Measurements from ENCODE around the gene S100A14. TPM values are rescaled to one million over a fixed set of nuclear protein-coding genes. Genes with fewer than 3 reads are reported as not detected.
"Not testable (repeated sequence)": the region's sequence is repeated elsewhere in the genome, so short reads cannot be mapped to it uniquely, and the experiment has no call there.

The S100A14 gene
- total RNA-seq, 1 experiment from 2014 or later: not detected

DNA sequence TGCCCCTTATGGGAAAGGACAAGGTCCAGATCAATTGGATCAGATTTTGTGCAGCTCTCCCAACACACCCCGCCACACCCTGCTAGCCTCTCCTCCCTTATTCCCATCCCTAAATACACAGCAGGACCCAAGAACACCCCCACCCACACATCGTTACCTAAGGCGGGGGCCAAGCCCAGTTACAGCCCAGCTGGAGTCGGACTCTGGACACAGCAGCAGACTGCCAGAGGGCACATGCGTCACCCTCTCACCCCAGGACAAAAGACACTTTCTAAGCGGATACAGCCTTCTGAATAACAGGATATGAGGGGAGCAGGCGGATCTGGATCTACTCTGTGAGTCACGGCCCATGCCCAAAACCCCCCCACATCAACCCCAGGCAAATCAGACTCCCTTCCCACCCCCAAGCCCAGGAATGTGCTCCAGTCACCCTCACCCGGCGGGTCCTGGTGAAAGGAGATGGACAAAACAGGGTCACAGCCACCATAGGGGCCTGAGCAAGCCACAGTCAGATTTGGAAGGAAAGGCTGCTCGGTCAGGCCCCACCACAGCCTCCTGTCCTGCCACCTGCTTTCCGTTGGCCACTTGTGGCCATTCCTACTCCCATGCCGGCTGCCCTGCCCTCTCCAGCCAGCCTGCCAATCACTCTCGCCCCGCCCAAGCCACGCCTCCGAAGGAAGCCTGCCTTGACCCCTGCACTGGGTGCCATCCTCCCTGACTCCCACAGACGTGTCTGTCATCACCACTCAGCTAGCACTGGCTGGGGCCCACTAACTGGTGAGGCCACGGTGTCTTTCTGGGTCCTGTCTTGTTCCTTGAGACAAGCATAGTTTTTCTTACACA is 7.2 kb downstream of the S100A14 start:
- peak; percentile 96 for DNase-seq (ENCODE audit: low read depth, low spot score)
- in situ Hi-C loops (cut with HindIII; ENCODE audit: low pct_unique_long_range_greater_than_20kb, low sequenced_read_pairs): no loop called here

DNA sequence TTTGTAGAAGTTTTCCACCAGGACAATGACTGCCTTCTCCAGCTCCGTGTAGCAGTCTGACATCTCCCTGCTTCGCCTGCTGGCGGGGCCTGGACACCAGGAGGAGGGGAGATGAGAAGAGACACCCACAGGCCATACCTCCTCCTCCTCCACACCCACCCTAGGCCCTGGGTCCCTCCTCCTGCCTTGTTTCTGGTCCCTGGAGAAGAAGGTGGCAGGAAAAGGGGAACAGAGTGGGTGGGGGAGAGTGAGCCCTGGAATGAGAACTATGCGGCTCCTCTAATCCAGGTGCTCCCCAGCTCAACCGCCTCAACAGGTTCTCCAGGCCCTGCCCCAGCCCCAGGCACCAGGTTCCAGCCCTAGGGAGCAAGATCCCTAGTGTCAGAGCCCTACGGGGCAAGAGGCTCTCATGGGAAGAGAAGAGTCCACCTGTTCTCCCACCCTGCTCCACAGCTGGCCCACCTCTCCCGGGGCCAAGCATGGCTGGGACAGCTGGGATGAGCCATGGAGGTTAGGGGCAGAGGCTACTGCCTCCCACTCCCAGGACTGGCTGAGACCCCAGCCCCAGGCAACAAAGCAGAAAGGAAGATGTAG is 7.9 kb downstream of the S100A14 start:
- in situ Hi-C loops (cut with HindIII; ENCODE audit: low pct_unique_long_range_greater_than_20kb, low sequenced_read_pairs): no loop called here

DNA sequence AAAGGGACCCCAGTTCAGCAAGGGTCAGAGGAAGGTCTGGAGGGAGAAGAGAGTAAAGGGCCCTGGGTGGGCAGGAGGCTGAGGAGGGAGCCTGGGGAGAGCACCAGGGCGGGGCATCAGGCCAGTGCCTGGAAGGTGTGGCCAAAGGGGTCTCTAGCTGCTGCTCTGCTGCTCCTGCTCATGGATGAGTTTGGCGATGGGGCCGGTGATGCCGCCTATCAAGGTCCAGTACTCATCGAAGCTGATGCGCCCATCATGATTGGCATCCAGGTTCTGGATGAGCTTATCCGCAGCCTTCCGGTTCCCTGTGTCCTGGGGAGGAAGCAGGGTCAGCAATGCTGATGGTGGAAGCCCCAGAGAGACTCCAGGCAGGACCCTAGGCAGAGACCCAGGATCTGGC is 8.7 kb downstream of the S100A14 start:
- in situ Hi-C loops (cut with HindIII; ENCODE audit: low pct_unique_long_range_greater_than_20kb, low sequenced_read_pairs): no loop called here
- DNase-seq (ENCODE audit: low read depth, low spot score): no peak

More for the DNA sequence above, 7.9 kb downstream of the S100A14 start:
- no peak for DNase-seq (ENCODE audit: low read depth, low spot score)

DNA sequence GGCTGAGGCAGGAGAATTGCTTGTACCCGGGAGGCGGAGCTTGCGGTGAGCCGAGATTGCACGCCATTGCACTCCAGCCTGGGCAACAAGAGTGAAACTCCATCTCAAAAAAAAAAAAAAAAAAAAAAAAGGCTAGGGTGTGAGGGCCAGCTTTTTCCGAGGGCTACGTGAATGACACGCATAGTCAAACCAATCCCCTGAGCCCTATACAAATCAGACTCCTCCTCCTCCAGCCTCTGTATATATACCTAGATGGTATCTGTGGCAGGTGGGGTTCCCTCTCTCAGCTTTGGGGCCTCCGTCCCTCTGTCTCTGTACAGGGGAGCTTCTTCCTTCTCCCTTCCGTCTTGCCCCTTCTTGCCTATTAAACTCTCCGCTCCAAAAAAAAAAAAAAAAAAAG is 9.9 kb downstream of the S100A14 start:
- in situ Hi-C loops (cut with HindIII; ENCODE audit: low pct_unique_long_range_greater_than_20kb, low sequenced_read_pairs): no loop called here
- DNase-seq (ENCODE audit: low read depth, low spot score): no peak

DNA sequence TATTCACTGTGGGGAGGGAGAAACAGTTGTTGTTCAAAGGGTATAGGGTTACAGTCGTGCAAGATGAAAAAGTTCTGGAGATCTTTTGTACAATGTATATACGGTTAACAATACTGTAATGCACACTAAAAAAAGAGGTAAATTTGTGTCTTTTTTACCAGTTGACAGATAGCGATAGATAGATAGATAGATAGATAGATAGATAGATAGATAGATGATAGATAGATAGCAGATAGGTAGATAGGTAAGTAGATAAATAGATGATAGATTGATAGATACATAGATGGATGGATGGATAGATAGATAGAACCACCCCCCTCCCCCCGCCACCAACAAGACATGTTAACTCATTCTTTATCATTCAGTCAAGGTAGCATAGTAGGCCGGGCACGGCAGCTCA is 13.4 kb downstream of the S100A14 start:
- no peak for DNase-seq (ENCODE audit: low read depth, low spot score)
- in situ Hi-C loops (cut with HindIII; ENCODE audit: low pct_unique_long_range_greater_than_20kb, low sequenced_read_pairs): no loop called here

DNA sequence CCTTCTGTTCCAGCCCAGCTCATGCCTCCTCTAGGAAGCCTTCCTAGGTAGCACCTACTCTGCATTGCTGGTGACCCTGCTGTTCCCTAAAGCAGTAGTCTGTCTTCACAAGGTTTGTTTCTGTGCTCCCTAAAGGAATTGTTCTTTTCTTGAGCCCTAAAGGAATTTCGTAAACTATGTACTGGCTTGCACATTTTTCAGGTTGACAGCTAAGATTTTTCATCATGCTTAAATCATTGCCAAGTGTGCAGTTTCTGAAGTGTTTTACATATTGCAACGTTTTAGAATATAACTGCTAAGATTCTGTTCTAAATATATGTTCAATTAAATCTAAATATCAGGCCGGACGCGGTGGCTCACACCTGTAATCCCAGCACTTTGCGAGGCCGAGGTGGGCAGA is 16.3 kb downstream of the S100A14 start:
- no peak for DNase-seq (ENCODE audit: low read depth, low spot score)
- in situ Hi-C loops (cut with HindIII; ENCODE audit: low pct_unique_long_range_greater_than_20kb, low sequenced_read_pairs): no loop called here

DNA sequence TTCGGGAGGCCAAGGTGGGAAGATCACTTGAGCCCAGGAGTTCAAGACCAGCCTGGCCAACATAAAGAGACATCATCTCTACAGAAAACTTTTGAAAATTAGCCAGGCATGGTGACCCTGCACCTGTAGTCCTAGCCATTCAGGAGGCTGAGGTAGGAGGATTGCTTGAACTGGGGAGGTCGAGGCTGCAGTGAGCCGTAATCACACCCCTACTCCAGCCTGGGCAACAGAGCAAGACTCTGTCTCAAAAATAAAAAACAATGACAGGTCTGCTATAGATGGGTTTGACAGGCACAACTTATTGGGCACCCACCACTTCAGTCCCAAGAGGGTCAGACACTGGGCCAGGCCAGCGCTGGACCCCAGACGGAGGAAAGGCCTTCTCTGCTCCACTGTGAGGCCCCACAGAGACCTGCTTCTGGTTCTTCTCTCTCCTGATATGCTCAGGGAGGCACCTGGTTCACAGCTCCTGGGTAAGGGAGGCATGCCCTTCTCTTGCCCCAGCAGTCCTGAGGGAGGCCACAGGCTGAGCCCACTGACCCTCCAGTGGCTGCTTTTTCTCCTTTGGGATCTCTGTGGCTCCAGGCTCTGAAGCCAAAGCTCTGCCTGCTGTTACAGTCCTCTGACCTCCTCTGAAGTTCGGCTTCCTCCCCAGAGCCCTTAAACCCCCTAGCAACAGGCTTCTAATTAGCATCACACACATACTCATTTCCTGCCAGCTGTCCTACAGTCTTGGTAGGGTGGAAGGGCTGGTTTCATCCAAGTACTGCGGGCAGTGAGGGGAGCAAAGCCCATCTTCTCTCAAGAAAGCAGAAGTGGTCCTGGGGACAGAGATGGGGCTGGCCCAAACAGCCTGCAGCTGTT is 17.6 kb downstream of the S100A14 start:
- in situ Hi-C loops (cut with HindIII; ENCODE audit: low pct_unique_long_range_greater_than_20kb, low sequenced_read_pairs): no loop called here

DNA sequence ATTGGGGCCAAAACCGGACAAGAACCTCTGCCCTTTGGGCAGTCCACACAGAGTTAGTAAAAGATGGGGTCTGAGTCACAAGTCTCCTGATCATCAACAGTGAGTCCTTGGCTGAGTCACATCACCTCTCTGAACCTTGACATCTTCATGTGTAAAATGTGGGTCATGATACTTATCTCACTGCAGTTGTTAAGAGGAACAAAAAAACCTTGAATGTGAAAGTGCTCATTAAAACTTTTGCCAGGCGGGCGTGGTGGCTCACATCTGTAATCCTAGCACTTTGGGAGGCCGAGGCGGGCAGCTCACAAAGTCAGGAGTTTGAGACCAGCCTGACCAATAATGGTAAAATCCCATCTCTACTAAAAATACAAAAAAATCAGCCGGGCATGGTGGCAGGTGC is 18.9 kb downstream of the S100A14 start:
- in situ Hi-C loops (cut with HindIII; ENCODE audit: low pct_unique_long_range_greater_than_20kb, low sequenced_read_pairs): no loop called here
- no peak for DNase-seq (ENCODE audit: low read depth, low spot score)

More for the DNA sequence above, 17.6 kb downstream of the S100A14 start:
- DNase-seq (ENCODE audit: low read depth, low spot score): no peak

DNA sequence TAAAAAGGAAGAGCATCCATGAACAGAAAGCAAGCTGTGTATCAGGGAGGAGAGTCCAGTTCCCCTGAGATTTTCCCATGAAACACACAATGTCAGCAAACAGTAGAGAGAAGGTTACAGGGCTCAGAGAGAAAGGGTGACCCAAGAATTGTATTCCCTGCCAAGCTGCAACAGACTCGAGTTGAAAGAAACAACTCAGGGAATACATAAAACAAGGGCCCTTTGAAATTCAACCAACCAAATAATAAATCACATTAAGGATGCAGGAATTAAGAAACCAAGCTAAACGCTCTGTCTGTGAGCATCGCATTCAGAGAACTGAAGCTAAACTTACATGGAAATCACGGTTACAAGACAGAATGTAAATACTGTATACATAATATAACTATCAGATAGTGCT is 23.4 kb downstream of the S100A14 start:
- DNase-seq (ENCODE audit: low read depth, low spot score): peak; percentile 61
- in situ Hi-C loops (cut with HindIII; ENCODE audit: low pct_unique_long_range_greater_than_20kb, low sequenced_read_pairs): no loop called here

DNA sequence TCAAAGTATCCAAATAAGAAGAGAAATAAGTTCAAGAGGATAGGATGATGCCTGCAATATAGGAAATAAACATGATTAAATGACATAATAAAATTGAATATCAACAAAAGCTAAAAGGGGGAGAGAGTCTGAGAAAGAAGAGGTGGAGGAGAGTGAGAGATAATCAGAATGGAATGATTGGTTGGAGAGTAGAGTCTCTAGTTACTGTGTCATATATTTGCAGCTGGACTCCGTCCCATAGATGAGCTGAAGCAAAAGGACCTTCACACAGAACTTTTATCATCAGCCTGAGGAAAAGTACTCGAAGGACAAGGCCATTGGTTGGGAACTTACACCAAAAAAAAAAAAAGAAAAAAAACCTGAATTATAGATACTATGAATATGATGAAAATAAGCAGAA is 27.6 kb downstream of the S100A14 start:
- in situ Hi-C loops (cut with HindIII; ENCODE audit: low pct_unique_long_range_greater_than_20kb, low sequenced_read_pairs): no loop called here

DNA sequence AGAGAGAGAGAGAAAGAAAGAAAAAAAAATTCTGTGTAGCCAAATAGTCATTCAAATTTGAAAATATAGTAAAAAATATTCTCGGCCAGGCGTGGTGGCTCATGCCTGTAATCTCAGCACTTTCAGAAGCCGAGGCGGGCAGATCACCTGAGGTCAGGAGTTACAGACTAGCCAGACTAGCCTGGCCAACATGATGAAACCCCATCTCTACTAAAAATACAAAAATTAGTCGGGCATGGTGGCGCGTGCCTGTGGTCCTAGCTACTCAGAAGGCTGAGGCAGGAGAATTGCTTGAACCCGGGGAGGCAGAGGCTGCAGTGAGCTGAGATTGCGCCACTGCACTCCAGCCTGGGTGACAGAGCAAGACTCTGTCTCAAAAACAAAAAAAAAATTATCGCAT is 28.1 kb downstream of the S100A14 start:
- in situ Hi-C loops (cut with HindIII; ENCODE audit: low pct_unique_long_range_greater_than_20kb, low sequenced_read_pairs); DNase-seq (ENCODE audit: low read depth, low spot score): not testable (repeated sequence)

More for the DNA sequence above, 27.6 kb downstream of the S100A14 start:
- DNase-seq (ENCODE audit: low read depth, low spot score): no peak

DNA sequence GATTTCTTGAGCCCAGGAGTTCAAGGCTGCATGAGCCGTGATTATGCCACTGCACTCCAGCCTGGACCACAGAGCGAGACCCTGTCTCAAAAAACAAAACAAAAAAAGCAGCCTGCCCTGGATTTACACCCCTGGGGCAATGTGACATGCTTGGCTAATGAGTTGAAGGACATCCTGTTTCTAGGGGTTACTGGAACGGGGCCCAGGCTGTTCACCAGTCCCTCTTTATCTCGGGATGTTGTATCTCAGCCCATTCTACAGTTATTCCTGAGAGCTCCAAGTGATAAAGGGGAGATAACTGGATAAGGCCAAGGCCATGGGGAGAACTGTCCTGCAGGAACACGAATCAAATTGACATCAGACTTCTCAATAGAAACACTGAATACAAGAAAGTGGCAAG is 28.8 kb downstream of the S100A14 start:
- DNase-seq (ENCODE audit: low read depth, low spot score): no peak
- in situ Hi-C loops (cut with HindIII; ENCODE audit: low pct_unique_long_range_greater_than_20kb, low sequenced_read_pairs): no loop called here

DNA sequence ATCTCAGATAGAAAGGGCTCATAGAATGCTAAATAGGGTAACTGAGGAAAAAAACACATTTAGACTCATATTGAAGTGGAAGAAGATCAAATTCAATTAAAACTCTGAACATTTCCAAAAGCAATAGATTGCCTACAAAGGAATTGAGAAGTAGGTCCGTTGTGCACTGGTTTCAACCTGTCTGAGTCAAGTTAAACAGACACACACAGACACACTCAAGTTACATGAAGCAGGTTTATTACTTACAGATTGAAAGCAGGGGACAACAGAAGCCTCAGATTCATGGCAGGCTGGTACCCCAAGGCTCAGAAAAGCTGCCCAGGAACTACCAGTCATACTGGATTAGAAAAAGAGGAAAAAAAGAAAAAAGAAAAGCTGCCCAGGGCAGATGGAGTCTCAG is 29.8 kb downstream of the S100A14 start:
- in situ Hi-C loops (cut with HindIII; ENCODE audit: low pct_unique_long_range_greater_than_20kb, low sequenced_read_pairs): no loop called here
- DNase-seq (ENCODE audit: low read depth, low spot score): no peak

DNA sequence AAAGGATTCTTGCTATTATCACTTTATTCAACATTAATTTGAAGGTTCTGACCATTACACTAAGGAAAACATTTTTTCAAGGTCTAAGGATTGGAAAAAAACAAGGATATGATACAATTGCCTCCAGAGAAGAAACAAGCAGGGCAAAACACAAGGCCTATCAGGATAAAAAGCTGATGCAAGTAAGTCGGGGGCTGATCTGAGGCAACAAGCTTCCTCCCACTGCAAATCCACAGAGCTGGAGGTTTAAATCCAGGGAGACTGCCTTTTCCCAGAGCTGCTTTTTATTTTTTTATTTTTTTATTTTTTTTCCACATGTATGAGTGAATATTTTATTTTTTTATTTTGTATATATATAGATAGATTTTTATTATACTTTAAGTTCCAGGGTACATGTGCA is 31.1 kb downstream of the S100A14 start:
- DNase-seq (ENCODE audit: low read depth, low spot score): no peak
- in situ Hi-C loops (cut with HindIII; ENCODE audit: low pct_unique_long_range_greater_than_20kb, low sequenced_read_pairs): no loop called here

DNA sequence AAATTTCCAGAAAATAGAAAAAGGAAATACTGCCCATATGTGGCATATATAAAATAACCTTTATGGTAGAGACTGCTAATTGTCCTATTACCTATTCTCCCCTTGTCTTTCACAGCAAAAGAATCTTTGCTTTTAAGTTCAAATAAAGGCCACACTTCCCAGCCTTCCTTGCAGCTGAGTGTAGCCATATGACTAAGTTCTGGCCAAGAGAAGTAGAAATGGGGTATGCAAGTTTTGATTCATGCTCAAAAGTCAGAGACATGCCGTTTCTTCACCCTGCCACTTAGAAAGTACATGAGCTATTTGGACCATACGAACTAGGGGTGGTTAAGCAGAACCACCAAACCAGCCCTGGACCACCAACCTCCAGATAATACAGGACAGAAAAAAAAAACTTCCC is 32.1 kb downstream of the S100A14 start:
- in situ Hi-C loops (cut with HindIII; ENCODE audit: low pct_unique_long_range_greater_than_20kb, low sequenced_read_pairs): no loop called here
- DNase-seq (ENCODE audit: low read depth, low spot score): no peak

DNA sequence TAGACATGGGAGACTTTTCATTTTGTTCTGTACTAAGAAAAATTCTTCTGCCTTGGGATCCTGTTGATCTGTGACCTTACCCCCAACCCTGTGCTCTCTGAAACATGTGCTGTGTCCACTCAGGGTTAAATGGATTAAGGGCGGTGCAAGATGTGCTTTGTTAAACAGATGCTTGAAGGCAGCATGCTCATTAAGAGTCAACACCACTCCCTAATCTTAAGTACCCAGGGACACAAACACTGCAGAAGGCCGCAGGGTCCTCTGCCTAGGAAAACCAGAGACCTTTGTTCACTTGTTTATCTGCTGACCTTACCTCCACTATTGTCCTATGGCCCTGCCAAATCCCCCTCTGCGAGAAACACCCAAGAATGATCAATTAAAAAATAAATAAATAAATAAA is 32.6 kb downstream of the S100A14 start:
- in situ Hi-C loops (cut with HindIII; ENCODE audit: low pct_unique_long_range_greater_than_20kb, low sequenced_read_pairs); DNase-seq (ENCODE audit: low read depth, low spot score): not testable (repeated sequence)

DNA sequence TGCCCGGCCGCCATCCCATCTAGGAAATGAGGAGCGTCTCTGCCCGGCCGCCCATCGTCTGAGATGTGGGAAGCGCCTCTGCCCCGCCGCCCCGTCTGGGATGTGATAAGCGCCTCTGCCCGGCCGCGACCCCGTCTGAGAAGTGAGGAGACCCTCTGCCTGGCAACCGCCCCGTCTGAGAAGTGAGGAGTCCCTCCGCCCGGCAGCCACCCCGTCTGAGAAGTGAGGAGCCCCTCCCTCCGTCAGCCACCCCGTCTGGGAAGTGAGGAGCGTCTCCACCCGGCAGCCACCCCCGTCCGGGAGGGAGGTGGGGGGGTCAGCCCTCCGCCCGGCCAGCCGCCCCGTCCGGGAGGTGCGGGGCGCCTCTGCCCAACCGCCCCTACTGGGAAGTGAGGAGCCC is 33.3 kb downstream of the S100A14 start:
- in situ Hi-C loops (cut with HindIII; ENCODE audit: low pct_unique_long_range_greater_than_20kb, low sequenced_read_pairs); DNase-seq (ENCODE audit: low read depth, low spot score): not testable (repeated sequence)

DNA sequence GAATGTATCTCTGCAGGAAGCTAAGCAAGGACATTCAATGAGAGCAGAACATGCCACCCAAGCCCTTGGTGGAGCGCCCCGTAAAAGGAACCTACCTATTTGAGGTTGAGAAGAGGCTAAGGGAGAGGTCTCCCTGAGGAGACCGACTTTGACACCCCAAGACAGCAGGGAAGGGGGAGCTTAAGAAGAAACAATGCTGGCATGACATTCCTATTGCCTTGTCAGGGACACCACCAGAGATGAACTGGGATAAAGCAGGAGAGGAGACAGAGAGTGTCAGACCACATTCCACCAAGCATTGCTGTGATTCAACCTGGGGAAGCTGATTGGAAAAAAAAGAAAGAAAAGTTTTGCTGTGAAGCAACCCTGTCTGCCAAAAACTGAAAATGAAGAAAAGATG is 37.2 kb downstream of the S100A14 start:
- DNase-seq (ENCODE audit: low read depth, low spot score): no peak
- in situ Hi-C loops (cut with HindIII; ENCODE audit: low pct_unique_long_range_greater_than_20kb, low sequenced_read_pairs): no loop called here

Data from SK-MEL-5 (cell line).